IMR-90 (cell line): ENCODE results near the gene GABBR2. TPM values are rescaled to one million over a fixed set of nuclear protein-coding genes. Genes with fewer than 3 reads are reported as not detected.
A peak's percentile ranks its signal among the peaks of the same experiment; 100 is the strongest.

Source experiments
- ATAC-seq: fragments of 200-7000 bp; cut with Tn5 transposase; 2 replicates; pipeline ENCODE4 v1.9.1; 2020; ENCODE audit warnings: low read depth, mild to moderate bottlenecking, moderate library complexity
- BruUV-seq: library from RNA; stranded (reverse); fragments of 400-500 nt; replicated peaks from 2 replicates; lab custom pipeline; 2021; lab: Mats Ljungman, UMichigan
- CTCF ChIA-PET: fragments of 300-600 bp; formaldehyde crosslinking; extraction: SDS; loops from one replicate; lab custom pipeline; 2021; ENCODE audit warnings: antibody characterized with exemption; lab: Yijun Ruan, JAX
- POLR2A ChIA-PET: fragments of 300-600 bp; sonication (Branson Sonifier 250); formaldehyde crosslinking; loops from one replicate; lab custom pipeline; 2022; ENCODE audit warnings: antibody characterized with exemption; ENCODE audit not compliant: unreplicated experiment; lab: Charles Lee
- DNase-seq: peaks from one replicate; pipeline ENCODE4 v3.0.0; 2013
- H2AFZ ChIP-seq: replicated peaks from 2 replicates; pipeline ENCODE3; 2013; ENCODE audit warnings: low read length, mild to moderate bottlenecking; ENCODE audit not compliant: poor library complexity
- H2AK5ac ChIP-seq: 2 replicates; pipeline ENCODE4 v1.6.1; 2013; ENCODE audit warnings: low read depth, low read length, inconsistent platforms
- H2AK9ac ChIP-seq: replicated peaks from 2 replicates; pipeline ENCODE3; 2013; ENCODE audit warnings: mild to moderate bottlenecking, low read depth, low read length, moderate library complexity; ENCODE audit not compliant: poor library complexity
- H2BK120ac ChIP-seq: 2 replicates; pipeline ENCODE4 v1.6.1; 2013; ENCODE audit warnings: low read depth, low read length, inconsistent platforms
- H2BK15ac ChIP-seq: 3 replicates; pipeline ENCODE4 v1.6.1; 2013; ENCODE audit warnings: low read depth, low read length, inconsistent platforms
- H2BK20ac ChIP-seq: 2 replicates; pipeline ENCODE4 v1.6.1; 2013; ENCODE audit warnings: low read depth, mild to moderate bottlenecking, inconsistent platforms, low read length, moderate library complexity
- H2BK5ac ChIP-seq: 2 replicates; pipeline ENCODE4 v1.6.1; 2013; ENCODE audit warnings: mild to moderate bottlenecking, low read depth, low read length, inconsistent platforms; ENCODE audit not compliant: poor library complexity, severe bottlenecking
- H3K14ac ChIP-seq: replicated peaks from 2 replicates; pipeline ENCODE4 v1.6.1; 2013; ENCODE audit warnings: low read depth, low read length, inconsistent platforms
- H3K18ac ChIP-seq: 2 replicates; pipeline ENCODE4 v1.6.1; 2013; ENCODE audit warnings: low read depth, low read length, control low read depth
- H3K23ac ChIP-seq: 2 replicates; pipeline ENCODE4 v1.6.1; 2013; ENCODE audit warnings: low read depth, low read length, inconsistent platforms
- H3K27ac ChIP-seq: 2 replicates; pipeline ENCODE4 v1.5.1; 2013; ENCODE audit warnings: mild to moderate bottlenecking, control low read depth, low read length; ENCODE audit not compliant: insufficient read depth
- H3K27me3 ChIP-seq: 2 replicates; pipeline ENCODE4 v1.6.1; 2013; ENCODE audit warnings: low read length; ENCODE audit not compliant: control insufficient read depth, insufficient read depth
- H3K36me3 ChIP-seq: 2 replicates; pipeline ENCODE4 v1.6.1; 2013; ENCODE audit warnings: low read length, mixed read lengths; ENCODE audit not compliant: control insufficient read depth, insufficient read depth
- H3K4ac ChIP-seq: 2 replicates; pipeline ENCODE4 v1.6.1; 2013; ENCODE audit warnings: low read depth, low read length, inconsistent platforms
- H3K4me1 ChIP-seq: 2 replicates; pipeline ENCODE4 v1.6.1; 2013; ENCODE audit warnings: low read length, mixed read lengths; ENCODE audit not compliant: control insufficient read depth, insufficient read depth
- H3K4me2 ChIP-seq: 2 replicates; pipeline ENCODE4 v1.6.1; 2013; ENCODE audit warnings: low read depth, mild to moderate bottlenecking, control low read depth, low read length, moderate library complexity
- H3K4me3 ChIP-seq: 2 replicates; pipeline ENCODE4 v1.5.1; 2013; ENCODE audit warnings: low read depth, mild to moderate bottlenecking, control low read depth, low read length, moderate library complexity; ENCODE audit not compliant: insufficient read depth
- H3K56ac ChIP-seq: 2 replicates; pipeline ENCODE4 v1.6.1; 2013; ENCODE audit warnings: low read length, inconsistent platforms; ENCODE audit not compliant: insufficient read depth; ENCODE audit errors: extremely low read depth
- H3K79me1 ChIP-seq, 2 experiments: 2 replicates each; pipeline ENCODE4 v1.6.1; 2013; ENCODE audit warnings: low read length in 2 of 2, inconsistent platforms in 1 of 2, low read depth in 1 of 2
- H3K9ac ChIP-seq: 2 replicates; pipeline ENCODE4 v1.6.1; 2013; ENCODE audit warnings: low read depth, low read length, control low read depth
- H3K9me1 ChIP-seq: 2 replicates; pipeline ENCODE4 v1.6.1; 2013; ENCODE audit warnings: low read length, inconsistent platforms; ENCODE audit not compliant: insufficient read depth
- H3K9me3 ChIP-seq: 2 replicates; pipeline ENCODE4 v1.6.1; 2013; ENCODE audit warnings: low read length; ENCODE audit not compliant: control insufficient read depth, insufficient read depth
- H4K20me1 ChIP-seq: 2 replicates; pipeline ENCODE4 v1.6.1; 2013; ENCODE audit warnings: low read length, inconsistent platforms; ENCODE audit not compliant: insufficient read depth
- H4K5ac ChIP-seq: 2 replicates; pipeline ENCODE4 v1.6.1; 2013; ENCODE audit warnings: mild to moderate bottlenecking, low read depth, low read length, control low read depth
- H4K8ac ChIP-seq, 2 experiments: 2 replicates each; pipeline ENCODE4 v1.6.1; 2013; ENCODE audit warnings: low read depth in 2 of 2, low read length in 2 of 2, control low read depth in 1 of 2, inconsistent platforms in 1 of 2
- H4K91ac ChIP-seq: 2 replicates; pipeline ENCODE4 v1.6.1; 2013; ENCODE audit warnings: low read depth, low read length, inconsistent platforms; ENCODE audit not compliant: insufficient read depth
- BHLHE40 ChIP-seq: fragments of 150-350 bp; IDR thresholded peaks from 2 replicates; pipeline ENCODE4 v1.6.1; 2016; ENCODE audit warnings: mild to moderate bottlenecking, low read depth, low read length
- MXI1 ChIP-seq: IDR thresholded peaks from 2 replicates; pipeline ENCODE4 v1.6.1; 2012; ENCODE audit warnings: low read depth, mild to moderate bottlenecking, low read length, moderate library complexity, borderline replicate concordance
- WGBS, 2 experiments: methylation state at CpG; one replicate each; pipeline versions ENCODE4 v1.1.5 to v1.1.7; 2013; ENCODE audit warnings: missing lambda C conversion rate in 2 of 2; ENCODE audit not compliant: insufficient read length in 1 of 2; ENCODE audit errors: extremely low coverage in 2 of 2; 5-methylcytosine and 5-hydroxymethylcytosine counted together
- dilution Hi-C: fragments of 300-500 bp; cut with HindIII; formaldehyde crosslinking; loops from one replicate; pipeline ENCODE4 v1.14.3; 2018; ENCODE audit warnings: low sequenced_read_pairs; ENCODE audit not compliant: unreplicated experiment
- in situ Hi-C: fragments of 300-500 bp; cut with MboI; formaldehyde crosslinking; loops from 3 replicates; pipeline ENCODE4 v1.14.3; 2019; ENCODE audit warnings: low sequenced_read_pairs, inconsistent platforms, mixed read lengths
- intact Hi-C: fragments of 100-400 bp; cut with micrococcal nuclease; formaldehyde crosslinking; loops from 2 replicates; pipeline ENCODE4 v1.10.0; 2022
- polyA plus RNA-seq, 3 experiments: library from polyadenylated mRNA; depleted of rRNA; stranded (reverse); fragments of >200 nt; gene quantifications; 2 replicates each; pipeline ENCODE4 v1.2.3, GENCODE V29; 2012; ENCODE audit warnings: low replicate concordance in 1 of 3
- total RNA-seq: library from RNA; depleted of rRNA; stranded (reverse); fragments of >200 nt; gene quantifications from 2 replicates; pipeline ENCODE4 v1.2.3, GENCODE V29; 2012

The GABBR2 gene
- total and polyA plus RNA-seq, 2 of the 4 experiments (the other 2 are of a cell fraction) = 14.2 to 20.3 TPM

GRCh38 chr9:98357921-98358535, 350.7 kb downstream of the GABBR2 start:
- no peak overlapping the region; the same call in 1 of the 2 replicates for H3K9ac ChIP-seq
- H3K79me1 ChIP-seq = peaks cover 3 to 4% of the 10 kb centered on the region in 2 experiments; a peak in 1 of 4 replicates
- DNase-seq (peak; percentile 77), ATAC-seq (peak; percentile 80)
- H4K91ac ChIP-seq = peak overlapping the region; percentile 60
- peaks cover 15% of the 10 kb centered on the region for H3K9me1 ChIP-seq
- H3K4me1 ChIP-seq = peaks cover 11% of the 10 kb centered on the region
- H2AK9ac ChIP-seq = peak overlapping the region; percentile 42
- no peak overlapping the region for H3K56ac ChIP-seq
- H4K5ac ChIP-seq = peak overlapping the region; percentile 57; the same call in 1 of the 2 replicates
- H3K4me3 ChIP-seq = no peak overlapping the region
- peak overlapping the region; percentile 63 for H2BK20ac ChIP-seq
- no peaks in the 10 kb centered on the region for H3K9me3 ChIP-seq
- TF ChIP-seq BHLHE40 = peak; percentile 46; the same call in 1 of the 2 replicates
- TF ChIP-seq MXI1 = no peak
- no peaks in the 10 kb centered on the region for H3K27me3 ChIP-seq
- H3K18ac ChIP-seq = peak overlapping the region; percentile 35; the same call in 1 of the 2 replicates
- CTCF ChIA-PET = interaction anchor here (0.5 kb wide), 1 partner anchor 151 kb away, joined by 3 read pairs; no protein-coding TSS in a partner anchor
- H2AK5ac ChIP-seq = peak overlapping the region; percentile 58
- H2BK5ac ChIP-seq = peak overlapping the region; percentile 53
- peak overlapping the region; percentile 49 for H2AFZ ChIP-seq
- H3K4ac ChIP-seq = peak overlapping the region; percentile 75
- dilution Hi-C loops (no loop called here), in situ Hi-C loops (no loop called here), intact Hi-C loops (no loop called here)
- H3K27ac ChIP-seq = peak overlapping the region; percentile 2; the same call in 1 of the 2 replicates
- H3K4me2 ChIP-seq = no peak overlapping the region
- H4K8ac ChIP-seq = peak overlapping the region; percentile 26 to 76; a peak in 3 of 4 replicates
- no peaks in the 10 kb centered on the region for H4K20me1 ChIP-seq
- peak overlapping the region; percentile 16; the same call in 2 of the 3 replicates for H2BK15ac ChIP-seq
- 93% methylated on average over 3 of the region's 6 CpGs; no CpG with 5 or more reads in 1 of the 2 experiments for WGBS, 2 experiments
- peak overlapping the region; percentile 67 for H3K14ac ChIP-seq
- POLR2A ChIA-PET = no interaction called here
- H3K36me3 ChIP-seq = peaks cover 3% of the 10 kb centered on the region
- no TSS peak for BruUV-seq
- peak overlapping the region; percentile 32 for H3K23ac ChIP-seq
- H2BK120ac ChIP-seq = peak overlapping the region; percentile 70
